NT2/D1 (cell line): Measurements from ENCODE around the gene NPLOC4.

Experiments
- SUZ12 ChIP-seq: IDR thresholded peaks from 2 replicates; pipeline ENCODE4 v1.6.1; 2011; ENCODE audit not compliant: insufficient read length, insufficient read depth; ENCODE audit errors: extremely low read depth
- YY1 ChIP-seq: IDR thresholded peaks from 2 replicates; pipeline ENCODE4 v1.6.1; 2011; ENCODE audit not compliant: insufficient read length, insufficient read depth
- ZNF274 ChIP-seq: IDR thresholded peaks from 2 replicates; pipeline ENCODE4 v1.6.1; 2011; ENCODE audit warnings: mild to moderate bottlenecking, low read depth, low read length

- no peak for TF ChIP-seq ZNF274
- TF ChIP-seq YY1: no peak
- no peak for TF ChIP-seq SUZ12
Observed at GRCh38 chr17:81582749-81583148, 54.2 kb downstream of the NPLOC4 start.
